ENCODE data around the gene MYL12A. TPM values are rescaled to one million over a fixed set of nuclear protein-coding genes. Genes with fewer than 3 reads are reported as not detected.

The MYL12A gene
- total RNA-seq, 1 experiment from 2014 or later = 284 TPM

- no peaks in the 10 kb centered on the region for H3K79me2 ChIP-seq (ENCODE audit: insufficient read depth, low read length)
- no peak overlapping the region for H3K4me3 Mint-ChIP-seq
- WGBS (ENCODE audit: extremely low coverage, insufficient read length, low lambda C conversion rate) = no CpG with 5 or more reads among the region's 6 CpGs
- H3K56ac ChIP-seq (ENCODE audit: insufficient read length, low read depth, low read length) = no peak overlapping the region
- no peaks in the 10 kb centered on the region for H3K27me3 Mint-ChIP-seq (ENCODE audit: low read depth)
- H4K20me1 ChIP-seq (ENCODE audit: control insufficient read depth, insufficient read depth, insufficient read length) = no peaks in the 10 kb centered on the region
- no peak overlapping the region for H2AFZ ChIP-seq (ENCODE audit: low read length)
- no peak overlapping the region for H2BK5ac ChIP-seq (ENCODE audit: insufficient read length, low read length)
- no peak for TF ChIP-seq CTCF (conservative IDR thresholded peaks at IDR 0.05)
- no peak overlapping the region for H3K27ac ChIP-seq (ENCODE audit: insufficient read length, low read depth, low read length)
- no peak overlapping the region for H3K14ac ChIP-seq (ENCODE audit: insufficient read depth, low read length)
- no peaks in the 10 kb centered on the region for H3K27me3 ChIP-seq (ENCODE audit: insufficient read depth, low read length)
- H3K27ac Mint-ChIP-seq = no peak overlapping the region; a peak in 2 of 7 replicates
- no peak overlapping the region for H3K9ac ChIP-seq (ENCODE audit: extremely low read depth, insufficient read length, low read length)
- H4K91ac ChIP-seq (ENCODE audit: insufficient read length, low read depth, low read length) = no peak overlapping the region
- H3T11ph ChIP-seq (ENCODE audit: low read length) = no peak overlapping the region
- H3K23ac ChIP-seq (ENCODE audit: insufficient read length, low read depth, low read length) = no peak overlapping the region
- H3K18ac ChIP-seq (ENCODE audit: insufficient read length, low read depth, low read length) = no peak overlapping the region
- H3K4me1 Mint-ChIP-seq = peaks cover 9 to 10% of the 10 kb centered on the region in 2 experiments
- H3K4me2 ChIP-seq (ENCODE audit: insufficient read depth, insufficient read length, low read length) = no peak overlapping the region
- no peak overlapping the region for H2BK20ac ChIP-seq (ENCODE audit: low read depth, low read length, poor library complexity, severe bottlenecking)
- H3K36me3 Mint-ChIP-seq (ENCODE audit: insufficient read depth in 1 of 3, low read depth in 3 of 3) = no peaks in the 10 kb centered on the region
- no peaks in the 10 kb centered on the region for H3K9me3 Mint-ChIP-seq
- no peak for DNase-seq
- H4K8ac ChIP-seq (replicated peaks; ENCODE audit: insufficient read length, low read depth, low read length) = no peak overlapping the region
- H3K23me2 ChIP-seq (ENCODE audit: insufficient read length, low read depth, low read length, poor library complexity, severe bottlenecking) = no peaks in the 10 kb centered on the region
- H3K9me3 ChIP-seq (ENCODE audit: control insufficient read depth, low read depth, low read length) = no peaks in the 10 kb centered on the region
- no peaks in the 10 kb centered on the region for H3K79me1 ChIP-seq (ENCODE audit: insufficient read depth, low read depth, low read length, poor library complexity, severe bottlenecking)
- H2BK120ac ChIP-seq (ENCODE audit: low read depth, low read length, poor library complexity, severe bottlenecking) = no peak overlapping the region
- no peak overlapping the region for H4K5ac ChIP-seq (ENCODE audit: insufficient read length, low read depth, low read length)
- H3K4me1 ChIP-seq (ENCODE audit: insufficient read depth, low read length) = peaks cover 2% of the 10 kb centered on the region; the same call in 1 of the 2 replicates
- no peak overlapping the region for H2AK5ac ChIP-seq (ENCODE audit: insufficient read length, low read length)
- no peak overlapping the region for H2BK15ac ChIP-seq (ENCODE audit: low read depth, low read length)
- H2BK12ac ChIP-seq (ENCODE audit: insufficient read length, low read depth, low read length) = no peak overlapping the region
- no peak overlapping the region for H3K4ac ChIP-seq (ENCODE audit: low read depth, low read length)
Measured at GRCh38 chr18:3213300-3214059, 34.1 kb upstream of the MYL12A start.
